ENCODE measurements around the gene ERI3.

ERI3 gene

DNA sequence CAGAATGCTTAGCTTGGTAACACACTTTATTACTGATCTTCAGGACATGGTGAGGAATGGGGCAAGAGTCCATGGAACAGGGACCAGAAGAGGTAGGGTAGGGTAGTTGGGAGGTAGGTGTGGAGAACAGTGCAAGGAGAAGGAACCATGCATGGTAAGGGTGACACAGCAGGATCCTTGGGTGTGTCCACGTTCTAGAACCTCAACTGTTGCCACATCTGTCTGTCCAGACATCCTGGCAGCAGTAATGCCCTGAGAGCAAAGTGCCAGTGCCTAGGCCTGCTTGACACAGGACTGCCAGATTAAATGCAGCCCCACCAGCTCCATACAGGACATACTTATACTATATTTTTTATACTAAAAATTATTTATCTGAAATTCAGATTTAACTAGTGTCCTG lies 127.8 kb downstream of the ERI3 start:
- in situ Hi-C loops (cut with MboI; ENCODE audit: low pct_unique_long_range_greater_than_20kb, low sequenced_read_pairs, unreplicated experiment): no loop called here
- no peak for DNase-seq (ENCODE audit: low spot score)
- TF ChIP-seq, protein P1, sequence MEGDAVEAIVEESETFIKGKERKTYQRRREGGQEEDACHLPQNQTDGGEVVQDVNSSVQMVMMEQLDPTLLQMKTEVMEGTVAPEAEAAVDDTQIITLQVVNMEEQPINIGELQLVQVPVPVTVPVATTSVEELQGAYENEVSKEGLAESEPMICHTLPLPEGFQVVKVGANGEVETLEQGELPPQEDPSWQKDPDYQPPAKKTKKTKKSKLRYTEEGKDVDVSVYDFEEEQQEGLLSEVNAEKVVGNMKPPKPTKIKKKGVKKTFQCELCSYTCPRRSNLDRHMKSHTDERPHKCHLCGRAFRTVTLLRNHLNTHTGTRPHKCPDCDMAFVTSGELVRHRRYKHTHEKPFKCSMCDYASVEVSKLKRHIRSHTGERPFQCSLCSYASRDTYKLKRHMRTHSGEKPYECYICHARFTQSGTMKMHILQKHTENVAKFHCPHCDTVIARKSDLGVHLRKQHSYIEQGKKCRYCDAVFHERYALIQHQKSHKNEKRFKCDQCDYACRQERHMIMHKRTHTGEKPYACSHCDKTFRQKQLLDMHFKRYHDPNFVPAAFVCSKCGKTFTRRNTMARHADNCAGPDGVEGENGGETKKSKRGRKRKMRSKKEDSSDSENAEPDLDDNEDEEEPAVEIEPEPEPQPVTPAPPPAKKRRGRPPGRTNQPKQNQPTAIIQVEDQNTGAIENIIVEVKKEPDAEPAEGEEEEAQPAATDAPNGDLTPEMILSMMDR (IDR thresholded peaks at IDR 0.05; ENCODE audit: extremely low read depth, insufficient read depth, missing control alignments): no peak

DNA sequence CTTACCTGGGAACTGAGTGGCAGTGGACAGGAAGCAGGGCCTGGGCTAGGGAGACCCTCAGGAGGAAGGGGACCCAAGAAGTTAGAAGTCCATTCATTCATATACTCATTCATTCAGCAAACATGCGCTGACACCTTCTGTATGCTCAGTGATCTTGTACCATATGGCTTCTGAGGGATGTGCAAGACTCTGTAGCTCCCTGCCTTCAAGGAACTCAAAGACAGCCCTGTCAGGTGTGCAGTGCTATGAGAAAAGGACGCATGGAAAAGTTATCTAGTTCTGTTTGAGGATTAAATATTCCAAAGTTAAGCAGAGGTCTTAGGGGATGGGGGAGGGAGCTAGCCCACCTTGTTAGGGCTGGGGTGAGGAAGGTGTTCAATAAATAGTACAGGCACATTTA lies 129.3 kb downstream of the ERI3 start:
- DNase-seq (ENCODE audit: low spot score): no peak
- in situ Hi-C loops (cut with MboI; ENCODE audit: low pct_unique_long_range_greater_than_20kb, low sequenced_read_pairs, unreplicated experiment): no loop called here
- TF ChIP-seq, protein P1 (IDR thresholded peaks at IDR 0.05; ENCODE audit: extremely low read depth, insufficient read depth, missing control alignments): no peak

DNA sequence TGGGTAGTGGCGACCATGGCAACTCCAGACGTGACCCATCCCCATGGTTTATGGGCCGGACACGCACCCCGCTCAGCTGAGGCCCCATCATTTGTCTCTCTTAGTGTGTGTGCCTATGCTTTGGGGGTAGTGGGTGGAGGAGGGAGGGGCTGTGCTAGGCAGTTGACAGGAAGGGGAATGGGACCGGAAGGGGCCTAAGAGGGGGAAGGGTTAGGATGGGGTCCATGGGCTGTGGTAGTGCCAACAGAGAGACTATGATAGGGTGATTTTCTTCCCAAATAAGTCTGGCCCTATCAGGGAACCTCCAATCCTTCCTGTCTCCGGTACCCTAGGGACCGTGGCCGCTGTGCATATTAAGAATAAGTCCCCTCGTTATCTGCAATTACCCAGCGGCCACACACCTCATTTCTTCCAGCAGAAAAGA lies 131.9 kb downstream of the ERI3 start:
- TF ChIP-seq, protein P1 (IDR thresholded peaks at IDR 0.05; ENCODE audit: extremely low read depth, insufficient read depth, missing control alignments): no peak
- in situ Hi-C loops (cut with MboI; ENCODE audit: low pct_unique_long_range_greater_than_20kb, low sequenced_read_pairs, unreplicated experiment): no loop called here
- no peak for DNase-seq (ENCODE audit: low spot score)

DNA sequence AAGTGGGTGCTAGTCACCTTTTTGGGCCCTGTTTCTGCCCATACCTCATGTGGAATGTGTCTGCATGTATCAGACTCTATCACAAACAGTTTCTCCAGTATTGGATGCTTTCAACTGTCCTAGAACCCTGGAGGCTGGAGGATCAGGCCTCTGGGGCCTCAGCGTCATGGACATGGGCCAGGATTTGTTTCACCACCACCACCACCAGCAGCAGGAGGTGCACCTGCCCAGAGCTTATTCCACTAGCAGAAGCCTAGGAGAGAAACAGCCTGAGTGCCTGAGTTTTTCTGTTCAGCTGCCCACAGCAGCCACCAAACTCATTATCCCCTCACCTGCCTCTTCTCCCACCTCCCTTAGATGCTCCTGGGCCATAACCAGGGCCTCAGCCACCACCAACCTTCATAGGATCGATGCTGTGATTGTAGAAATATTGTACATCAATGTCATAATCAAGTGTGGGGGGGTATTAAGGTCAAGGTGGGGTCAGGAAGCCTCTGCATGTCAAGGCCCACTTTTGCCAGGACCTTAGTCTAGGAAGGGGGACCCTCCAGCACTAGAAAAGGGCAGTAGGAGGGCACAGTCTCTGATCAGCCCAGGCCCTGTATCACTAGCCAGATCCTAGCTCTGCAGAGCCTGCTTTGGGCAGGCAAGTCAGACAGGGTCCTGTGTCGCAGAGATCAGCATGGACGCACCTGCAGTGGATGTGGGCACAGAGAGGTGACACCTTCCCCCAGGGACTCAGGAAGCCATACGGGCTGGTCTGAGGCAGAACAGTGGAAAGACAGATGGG lies 132.5 kb downstream of the ERI3 start:
- DNase-seq (ENCODE audit: low spot score): no peak
- TF ChIP-seq, protein P1 (IDR thresholded peaks at IDR 0.05; ENCODE audit: extremely low read depth, insufficient read depth, missing control alignments): no peak
- in situ Hi-C loops (cut with MboI; ENCODE audit: low pct_unique_long_range_greater_than_20kb, low sequenced_read_pairs, unreplicated experiment): no loop called here

DNA sequence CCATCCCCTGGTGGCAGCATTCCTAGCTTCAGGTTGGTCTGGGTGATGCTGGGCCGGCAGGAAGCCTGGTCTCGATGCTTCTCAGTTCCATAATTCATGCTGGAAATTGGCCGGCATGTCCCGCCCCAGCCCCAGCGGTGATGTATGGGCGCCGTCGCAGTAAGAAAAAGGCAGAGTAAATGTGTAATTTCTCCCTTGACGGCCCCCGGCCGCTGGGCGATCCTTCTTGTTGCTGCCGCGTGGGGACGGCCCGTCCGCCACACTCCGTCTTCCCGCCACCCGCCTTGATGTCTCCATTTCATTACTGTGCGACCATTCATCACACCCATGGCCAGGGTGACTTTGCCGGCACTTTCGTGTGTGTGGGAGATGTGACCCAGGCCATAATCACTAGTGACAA lies 133.3 kb downstream of the ERI3 start:
- TF ChIP-seq, protein P1 (IDR thresholded peaks at IDR 0.05; ENCODE audit: extremely low read depth, insufficient read depth, missing control alignments): no peak

DNA sequence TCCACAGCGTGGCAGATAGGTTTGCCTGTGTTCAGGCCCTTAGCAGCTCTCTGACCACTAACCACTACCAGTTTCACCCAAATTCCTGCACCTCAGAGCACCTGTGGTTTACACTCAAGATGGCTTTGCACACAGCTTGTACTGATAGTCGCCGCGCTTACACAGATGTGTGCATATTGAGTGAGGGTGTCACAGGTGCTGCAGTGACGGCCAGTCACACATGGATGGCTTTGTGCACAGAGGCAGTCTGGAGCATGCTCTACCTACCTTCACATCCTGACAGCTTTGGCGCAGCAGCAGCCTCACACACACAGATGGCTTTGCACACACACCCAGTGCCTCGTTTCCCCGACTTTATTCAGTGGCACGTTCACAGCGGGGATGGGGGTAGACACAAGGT lies 134.3 kb downstream of the ERI3 start:
- in situ Hi-C loops (cut with MboI; ENCODE audit: low pct_unique_long_range_greater_than_20kb, low sequenced_read_pairs, unreplicated experiment): no loop called here
- TF ChIP-seq, protein P1 (IDR thresholded peaks at IDR 0.05; ENCODE audit: extremely low read depth, insufficient read depth, missing control alignments): no peak
- peak; percentile 13 for DNase-seq (ENCODE audit: low spot score)

More for the DNA sequence above, 133.3 kb downstream of the ERI3 start:
- DNase-seq (ENCODE audit: low spot score): no peak
- in situ Hi-C loops (cut with MboI; ENCODE audit: low pct_unique_long_range_greater_than_20kb, low sequenced_read_pairs, unreplicated experiment): no loop called here

Data from GM13977 (cell line).